Sigmoid colon (tissue), 4 donors: Measurements from ENCODE around the gene CNTN4.

ENCODE experiments used
- POLR2A ChIP-seq, 2 donors: fragments of 450-650 bp; IDR thresholded peaks; one replicate each; pipeline ENCODE4 v1.6.1; 2016; ENCODE audit warnings: antibody characterized with exemption in 2 of 2, mild to moderate bottlenecking in 2 of 2, moderate library complexity in 2 of 2
- POLR2AphosphoS5 ChIP-seq, 4 donors: sonication (generic); formaldehyde crosslinking; IDR thresholded peaks; one replicate each; pipeline ENCODE4 v1.6.1; 2017; ENCODE audit warnings: antibody characterized with exemption in 4 of 4
- TF ChIP-seq, protein P1 (sequence below), 4 experiments: fragments of 450-650 bp in 3 of 4; fragments of 200-600 bp in 1 of 4; IDR thresholded peaks; one replicate each; pipeline ENCODE4 v1.5.1; 2016 to 2019; ENCODE audit warnings: antibody characterized with exemption in 4 of 4, mild to moderate bottlenecking in 3 of 4, moderate library complexity in 2 of 4

DNA sequence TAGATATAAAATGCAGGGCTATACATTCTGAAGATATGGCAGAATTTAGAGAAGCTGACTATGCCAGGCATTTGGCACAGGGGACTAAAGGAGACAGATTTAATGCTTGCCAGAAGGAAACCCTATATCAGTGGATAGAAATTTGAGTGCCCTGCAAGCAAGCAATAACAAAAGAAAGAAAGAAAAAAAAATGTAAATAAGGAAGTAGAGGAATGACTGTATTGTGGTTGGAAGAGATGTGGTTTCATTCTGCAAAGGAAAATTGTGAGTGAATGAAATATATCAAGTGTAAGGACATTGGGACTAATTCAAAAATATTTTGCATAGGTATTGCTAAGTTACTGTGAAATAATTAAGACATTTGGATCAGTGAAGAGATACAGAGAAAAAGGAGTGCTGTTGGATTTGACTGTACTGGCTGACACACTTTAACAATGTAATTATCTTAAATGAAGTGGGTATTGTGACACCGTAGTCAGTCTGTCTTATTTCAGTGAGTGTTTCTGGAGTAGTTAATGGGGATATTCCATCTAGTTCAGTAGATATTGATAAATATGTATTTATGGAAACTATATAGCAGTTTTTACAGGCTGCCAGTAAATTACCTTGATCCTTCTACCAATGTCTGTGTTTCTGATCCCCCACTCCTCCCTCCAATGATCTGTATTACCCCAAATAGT lies 418.2 kb downstream of the CNTN4 start:
- TF ChIP-seq, protein P1, sequence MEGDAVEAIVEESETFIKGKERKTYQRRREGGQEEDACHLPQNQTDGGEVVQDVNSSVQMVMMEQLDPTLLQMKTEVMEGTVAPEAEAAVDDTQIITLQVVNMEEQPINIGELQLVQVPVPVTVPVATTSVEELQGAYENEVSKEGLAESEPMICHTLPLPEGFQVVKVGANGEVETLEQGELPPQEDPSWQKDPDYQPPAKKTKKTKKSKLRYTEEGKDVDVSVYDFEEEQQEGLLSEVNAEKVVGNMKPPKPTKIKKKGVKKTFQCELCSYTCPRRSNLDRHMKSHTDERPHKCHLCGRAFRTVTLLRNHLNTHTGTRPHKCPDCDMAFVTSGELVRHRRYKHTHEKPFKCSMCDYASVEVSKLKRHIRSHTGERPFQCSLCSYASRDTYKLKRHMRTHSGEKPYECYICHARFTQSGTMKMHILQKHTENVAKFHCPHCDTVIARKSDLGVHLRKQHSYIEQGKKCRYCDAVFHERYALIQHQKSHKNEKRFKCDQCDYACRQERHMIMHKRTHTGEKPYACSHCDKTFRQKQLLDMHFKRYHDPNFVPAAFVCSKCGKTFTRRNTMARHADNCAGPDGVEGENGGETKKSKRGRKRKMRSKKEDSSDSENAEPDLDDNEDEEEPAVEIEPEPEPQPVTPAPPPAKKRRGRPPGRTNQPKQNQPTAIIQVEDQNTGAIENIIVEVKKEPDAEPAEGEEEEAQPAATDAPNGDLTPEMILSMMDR (IDR thresholded peaks at IDR 0.05) = no peak
- TF ChIP-seq POLR2AphosphoS5 (IDR thresholded peaks at IDR 0.05) (no peak), POLR2A (IDR thresholded peaks at IDR 0.05) (no peak)
